GM19468 (cell line): ENCODE results near the gene ARHGEF16.

Source experiments
- ATAC-seq: cut with Tn5 transposase; IDR thresholded peaks from one replicate; pipeline ENCODE4 v1.9.1; 2021; ENCODE audit warnings: mild to moderate bottlenecking, moderate library complexity, moderate number of reproducible peaks; ENCODE audit not compliant: unreplicated experiment; ENCODE audit errors: extremely low read depth

The ARHGEF16 gene

GRCh38 chr1:3509721-3510120 lies 55.3 kb downstream of the ARHGEF16 start:
- no peak for ATAC-seq

- no peak for ATAC-seq
Measured at GRCh38 chr1:3510136-3510955, 55.9 kb downstream of the ARHGEF16 start.

GRCh38 chr1:3510956-3511250 lies 56.4 kb downstream of the ARHGEF16 start:
- no peak for ATAC-seq

- ATAC-seq: no peak
Measured at GRCh38 chr1:3511306-3511705, 56.8 kb downstream of the ARHGEF16 start.

- no peak for ATAC-seq
Measured at GRCh38 chr1:3511856-3512255, 57.4 kb downstream of the ARHGEF16 start.

- ATAC-seq: no peak
Measured at GRCh38 chr1:3514404-3514803, 59.9 kb downstream of the ARHGEF16 start.

- ATAC-seq: no peak
Measured at GRCh38 chr1:3515272-3515671, 60.8 kb downstream of the ARHGEF16 start.

GRCh38 chr1:3515774-3516480 lies 61.5 kb downstream of the ARHGEF16 start:
- ATAC-seq: no peak

GRCh38 chr1:3516481-3516869 lies 62.0 kb downstream of the ARHGEF16 start:
- ATAC-seq: no peak

- no peak for ATAC-seq
Measured at GRCh38 chr1:3516911-3517675, 62.6 kb downstream of the ARHGEF16 start.

- ATAC-seq: no peak
Measured at GRCh38 chr1:3518256-3518655, 63.8 kb downstream of the ARHGEF16 start.

- ATAC-seq: no peak
Measured at GRCh38 chr1:3518756-3519155, 64.3 kb downstream of the ARHGEF16 start.

- ATAC-seq: no peak
Measured at GRCh38 chr1:3519301-3519885, 64.9 kb downstream of the ARHGEF16 start.

GRCh38 chr1:3520419-3521378 lies 66.2 kb downstream of the ARHGEF16 start:
- ATAC-seq: no peak

GRCh38 chr1:3521426-3521825 lies 67.0 kb downstream of the ARHGEF16 start:
- ATAC-seq: no peak

GRCh38 chr1:3522112-3522511 lies 67.6 kb downstream of the ARHGEF16 start:
- no peak for ATAC-seq

- no peak for ATAC-seq
Measured at GRCh38 chr1:3522564-3523265, 68.2 kb downstream of the ARHGEF16 start.

- ATAC-seq: no peak
Measured at GRCh38 chr1:3523980-3524379, 69.5 kb downstream of the ARHGEF16 start.

- ATAC-seq: no peak
Measured at GRCh38 chr1:3524556-3525203, 70.2 kb downstream of the ARHGEF16 start.
